ENCODE measurements around the gene USO1.

Gene USO1

GRCh38 chr4:75848891-75849290 is 124.5 kb downstream of the USO1 start:
- Histone ChIP-seq H4K20me1 (ENCODE audit: insufficient read depth) (no peaks in the 10 kb centered on the region), H3K27ac (no peak overlapping the region), H3K79me2 (ENCODE audit: insufficient read depth, low read depth) (no peaks in the 10 kb centered on the region), H3K27me3 (ENCODE audit: insufficient read depth, low read depth) (no peaks in the 10 kb centered on the region), H3K9ac (no peak overlapping the region), H3K4me1 (ENCODE audit: low read depth, poor library complexity, severe bottlenecking) (peaks cover 42% of the 10 kb centered on the region), H3K36me3 (ENCODE audit: insufficient read depth) (no peaks in the 10 kb centered on the region), H3K4me3 (IDR thresholded peaks at IDR 0.05; ENCODE audit: insufficient read depth, low read depth, low read length) (no peak overlapping the region), H2AFZ (ENCODE audit: low read depth) (no peak overlapping the region), H3K4me2 (no peak overlapping the region)
- TF ChIP-seq CTCF (conservative IDR thresholded peaks at IDR 0.05; ENCODE audit: low read depth, low read length), result no peak

- no peaks in the 10 kb centered on the region for H3K79me2 ChIP-seq (ENCODE audit: insufficient read depth, low read depth)
- H3K9ac ChIP-seq, result no peak overlapping the region
- no peak overlapping the region for H2AFZ ChIP-seq (ENCODE audit: low read depth)
These were observed 125.1 kb downstream of the USO1 start for GRCh38 chr4:75849461-75849860.

GRCh38 chr4:75858721-75859120 is 134.3 kb downstream of the USO1 start:
- no peaks in the 10 kb centered on the region for H4K20me1 ChIP-seq (ENCODE audit: insufficient read depth)
- H3K27ac ChIP-seq, result no peak overlapping the region
- no peaks in the 10 kb centered on the region for H3K4me1 ChIP-seq (ENCODE audit: low read depth, poor library complexity, severe bottlenecking)
- no peak overlapping the region for H2AFZ ChIP-seq (ENCODE audit: low read depth)
- H3K79me2 ChIP-seq (ENCODE audit: insufficient read depth, low read depth), result no peaks in the 10 kb centered on the region
- no peak for TF ChIP-seq CTCF (conservative IDR thresholded peaks at IDR 0.05; ENCODE audit: low read depth, low read length)
- H3K36me3 ChIP-seq (ENCODE audit: insufficient read depth), result no peaks in the 10 kb centered on the region
- H3K27me3 ChIP-seq (ENCODE audit: insufficient read depth, low read depth), result no peaks in the 10 kb centered on the region
- no peak overlapping the region for H3K4me2 ChIP-seq
- no peak overlapping the region for H3K9ac ChIP-seq
- no peak overlapping the region for H3K4me3 ChIP-seq (IDR thresholded peaks at IDR 0.05; ENCODE audit: insufficient read depth, low read depth, low read length)

More at GRCh38 chr4:75849461-75849860, 125.1 kb downstream of the USO1 start:
- no peaks in the 10 kb centered on the region for H3K36me3 ChIP-seq (ENCODE audit: insufficient read depth)
- no peaks in the 10 kb centered on the region for H4K20me1 ChIP-seq (ENCODE audit: insufficient read depth)
- peaks cover 36% of the 10 kb centered on the region for H3K4me1 ChIP-seq (ENCODE audit: low read depth, poor library complexity, severe bottlenecking)
- no peak for TF ChIP-seq CTCF (conservative IDR thresholded peaks at IDR 0.05; ENCODE audit: low read depth, low read length)
- H3K27ac ChIP-seq, result no peak overlapping the region
- no peaks in the 10 kb centered on the region for H3K27me3 ChIP-seq (ENCODE audit: insufficient read depth, low read depth)
- H3K4me2 ChIP-seq, result no peak overlapping the region
- no peak overlapping the region for H3K4me3 ChIP-seq (IDR thresholded peaks at IDR 0.05; ENCODE audit: insufficient read depth, low read depth, low read length)

- Histone ChIP-seq H3K27ac (no peak overlapping the region), H3K4me1 (ENCODE audit: low read depth, poor library complexity, severe bottlenecking) (no peaks in the 10 kb centered on the region), H3K27me3 (ENCODE audit: insufficient read depth, low read depth) (no peaks in the 10 kb centered on the region), H3K36me3 (ENCODE audit: insufficient read depth) (no peaks in the 10 kb centered on the region), H3K79me2 (ENCODE audit: insufficient read depth, low read depth) (no peaks in the 10 kb centered on the region), H3K4me3 (IDR thresholded peaks at IDR 0.05; ENCODE audit: insufficient read depth, low read depth, low read length) (no peak overlapping the region), H3K4me2 (no peak overlapping the region), H2AFZ (ENCODE audit: low read depth) (no peak overlapping the region), H3K9ac (no peak overlapping the region), H4K20me1 (ENCODE audit: insufficient read depth) (no peaks in the 10 kb centered on the region)
- no peak for TF ChIP-seq CTCF (conservative IDR thresholded peaks at IDR 0.05; ENCODE audit: low read depth, low read length)
These were observed 136.2 kb downstream of the USO1 start for GRCh38 chr4:75860606-75861005.

Measured in KMS-11 (cell line).